HCT116 (cell line): ENCODE measurements around the gene CNNM3. TPM values are rescaled to one million over a fixed set of nuclear protein-coding genes. Genes with fewer than 3 reads are reported as not detected.
"Not testable (repeated sequence)": the region's sequence is repeated elsewhere in the genome, so short reads cannot be mapped to it uniquely, and the experiment has no call there.

ENCODE experiments used
- ATAC-seq: fragments of 200-7000 bp; cut with Tn5 transposase; 2 replicates; pipeline ENCODE4 v1.9.1; 2020; ENCODE audit warnings: mild to moderate bottlenecking, moderate library complexity
- BruUV-seq: library from RNA; stranded (reverse); fragments of 400-500 nt; replicated peaks from 2 replicates; lab custom pipeline; 2021; lab: Mats Ljungman, UMichigan
- CTCF ChIA-PET: fragments of 300-600 bp; sonication (Branson Sonifier 250); formaldehyde crosslinking; loops from one replicate; lab custom pipeline; 2021; ENCODE audit warnings: antibody characterized with exemption; lab: Charles Lee
- POLR2A ChIA-PET: fragments of 300-600, 350-600 bp; sonication (Branson Sonifier 250); formaldehyde crosslinking; loops from one replicate; lab custom pipeline; 2021; ENCODE audit warnings: antibody characterized with exemption; lab: Charles Lee
- RAD21 ChIA-PET, 2 experiments: fragments of 300-600 bp; sonication (Branson Sonifier 250); formaldehyde crosslinking; loops; one replicate each; lab custom pipeline; 2023; ENCODE audit warnings: low total read pairs in 2 of 2; ENCODE audit not compliant: uncharacterized antibody in 2 of 2, unreplicated experiment in 2 of 2, low non-redundant PET in 1 of 2; lab: Charles Lee
- DNase-seq: peaks from one replicate; pipeline ENCODE4 v3.0.0-alpha.2; 2010; ENCODE audit warnings: low read depth, low spot score
- H2AFZ ChIP-seq: fragments of 200-600 bp; shearing (Covaris generic), sonication (generic); 2 replicates; pipeline ENCODE4 v1.6.1; 2017; ENCODE audit warnings: low read depth, mixed run types, mixed read lengths, antibody characterized with exemption, low read length; ENCODE audit not compliant: poor library complexity, severe bottlenecking
- H3K27ac ChIP-seq: 2 replicates; pipeline ENCODE4 v1.5.1; 2012; ENCODE audit warnings: low read depth, low read length
- H3K27me3 ChIP-seq: fragments of 200-600 bp; sonication (generic); 2 replicates; pipeline ENCODE4 v1.6.1; 2016; ENCODE audit warnings: mixed run types, low read length, mixed read lengths; ENCODE audit not compliant: insufficient read depth
- H3K36me3 ChIP-seq, 2 experiments: fragments of 200-500 bp in 1 of 2; fragments of 200-600 bp in 1 of 2; sonication (Bioruptor generic) in 1 of 2; sonication (generic) in 1 of 2; 2 replicates each; pipeline versions ENCODE4 v1.5.1 to v1.6.1; 2014 to 2016; ENCODE audit warnings: low read length in 2 of 2, inconsistent platforms in 1 of 2, mixed read lengths in 1 of 2, mixed run types in 1 of 2; ENCODE audit not compliant: insufficient read depth in 2 of 2, control insufficient read depth in 1 of 2
- H3K4me1 ChIP-seq, 2 experiments: fragments of 200-600 bp in 1 of 2; sonication (generic) in 1 of 2; 2 replicates each; pipeline versions ENCODE4 v1.5.1 to v1.6.1; 2012 to 2017; ENCODE audit warnings: low read length in 2 of 2, inconsistent platforms in 1 of 2, mild to moderate bottlenecking in 1 of 2, mixed read lengths in 1 of 2, mixed run types in 1 of 2, moderate library complexity in 1 of 2; ENCODE audit not compliant: insufficient read depth in 2 of 2, control insufficient read depth in 1 of 2
- H3K4me2 ChIP-seq: fragments of 200-600 bp; sonication (generic); 2 replicates; pipeline ENCODE4 v1.6.1; 2017; ENCODE audit warnings: mixed run types, low read length, mixed read lengths
- H3K4me3 ChIP-seq, 2 experiments: fragments of 200-600 bp in 1 of 2; sonication (generic) in 1 of 2; replicated peaks in 1 of 2; 2 replicates each; pipeline ENCODE4 v1.5.1; 2011 to 2016; ENCODE audit warnings: low read length in 2 of 2, control low read depth in 1 of 2, low read depth in 1 of 2, mild to moderate bottlenecking in 1 of 2, mixed read lengths in 1 of 2, mixed run types in 1 of 2
- H3K79me2 ChIP-seq: fragments of 200-600 bp; sonication (generic); 2 replicates; pipeline ENCODE4 v1.6.1; 2017; ENCODE audit warnings: mild to moderate bottlenecking, mixed run types, low read length, moderate library complexity, mixed read lengths; ENCODE audit not compliant: insufficient read depth
- H3K9ac ChIP-seq: fragments of 200-600 bp; sonication (generic); 2 replicates; pipeline ENCODE4 v1.6.1; 2016; ENCODE audit warnings: low read length, mixed read lengths
- H3K9me2 ChIP-seq: fragments of 200-600 bp; sonication (generic), shearing (Covaris generic); 2 replicates; pipeline ENCODE4 v1.6.1; 2017; ENCODE audit warnings: mixed run types, mild to moderate bottlenecking, moderate library complexity; ENCODE audit not compliant: insufficient read depth
- H3K9me3 ChIP-seq, 2 experiments: fragments of 200-500 bp in 1 of 2; fragments of 200-600 bp in 1 of 2; sonication (Bioruptor generic) in 1 of 2; sonication (generic) in 1 of 2; 2 replicates each; pipeline ENCODE4 v1.6.1; 2014 to 2017; ENCODE audit warnings: low read length in 2 of 2, mixed read lengths in 2 of 2, inconsistent platforms in 1 of 2, low read depth in 1 of 2, mild to moderate bottlenecking in 1 of 2, mixed run types in 1 of 2, moderate library complexity in 1 of 2; ENCODE audit not compliant: control insufficient read depth in 1 of 2, insufficient read depth in 1 of 2
- H4K20me1 ChIP-seq: fragments of 200-600 bp; sonication (generic), shearing (Covaris generic); 2 replicates; pipeline ENCODE4 v1.6.1; 2017; ENCODE audit warnings: mixed run types, mild to moderate bottlenecking, moderate library complexity; ENCODE audit not compliant: insufficient read depth
- CBX3 ChIP-seq: IDR thresholded peaks from 2 replicates; pipeline ENCODE4 v1.6.1; 2012; ENCODE audit warnings: low read depth
- CEBPB ChIP-seq: IDR thresholded peaks from 2 replicates; pipeline ENCODE4 v1.6.1; 2012; ENCODE audit warnings: low read depth
- EGR1 ChIP-seq: IDR thresholded peaks from 2 replicates; pipeline ENCODE4 v1.6.1; 2012; ENCODE audit warnings: low read depth
- ELF1 ChIP-seq: IDR thresholded peaks from 2 replicates; pipeline ENCODE4 v1.6.1; 2012; ENCODE audit warnings: low read depth, borderline replicate concordance
- EZH2phosphoT487 ChIP-seq: fragments of 200-600 bp; IDR thresholded peaks from 2 replicates; pipeline ENCODE4 v1.6.1; 2018; ENCODE audit warnings: antibody characterized with exemption, borderline replicate concordance
- FOSL1 ChIP-seq: IDR thresholded peaks from 2 replicates; pipeline ENCODE4 v1.6.1; 2012; ENCODE audit warnings: low read depth
- JUND ChIP-seq: IDR thresholded peaks from 2 replicates; pipeline ENCODE4 v1.6.1; 2012
- POLR2A ChIP-seq: IDR thresholded peaks from 2 replicates; pipeline ENCODE4 v1.7.0; 2011; ENCODE audit warnings: borderline replicate concordance; ENCODE audit not compliant: insufficient read depth, insufficient read length; ENCODE audit errors: extremely low read depth
- POLR2AphosphoS5 ChIP-seq: IDR thresholded peaks from 2 replicates; pipeline ENCODE4 v1.6.1; 2011; ENCODE audit warnings: mild to moderate bottlenecking, low read depth, low read length, moderate library complexity
- RAD21 ChIP-seq: IDR thresholded peaks from 2 replicates; pipeline ENCODE4 v1.6.1; 2012; ENCODE audit warnings: low read depth, mild to moderate bottlenecking
- SIN3A ChIP-seq: IDR thresholded peaks from 2 replicates; pipeline ENCODE4 v1.6.1; 2012; ENCODE audit warnings: low read depth
- SP1 ChIP-seq: IDR thresholded peaks from 2 replicates; pipeline ENCODE4 v1.6.1; 2012; ENCODE audit warnings: low read depth
- SRF ChIP-seq: IDR thresholded peaks from 2 replicates; pipeline ENCODE4 v1.6.1; 2012; ENCODE audit warnings: low read depth
- TCF7L2 ChIP-seq: IDR thresholded peaks from 2 replicates; pipeline ENCODE4 v1.7.0; 2011; ENCODE audit warnings: borderline replicate concordance, inconsistent platforms; ENCODE audit not compliant: insufficient read depth, insufficient read length; ENCODE audit errors: extremely low read depth
- YY1 ChIP-seq: IDR thresholded peaks from 2 replicates; pipeline ENCODE4 v1.6.1; 2011; ENCODE audit warnings: low read length, low read depth, moderate library complexity, mild to moderate bottlenecking; ENCODE audit not compliant: insufficient replicate concordance; ENCODE audit errors: extremely low read depth
- intact Hi-C: fragments of 100-400 bp; cut with micrococcal nuclease; formaldehyde crosslinking; loops from 2 replicates; pipeline ENCODE4 v1.10.0; 2022
- total RNA-seq: library from RNA; stranded (reverse); gene quantifications from one replicate; pipeline ENCODE4 v1.2.1, GENCODE V29; 2021; ENCODE audit not compliant: unreplicated experiment
- TF ChIP-seq, protein P1 (sequence below): IDR thresholded peaks from 2 replicates; pipeline ENCODE4 v1.6.1; 2012
- TF ChIP-seq, protein P2 (sequence below): IDR thresholded peaks from 2 replicates; pipeline ENCODE4 v1.6.1; 2012
- TF ChIP-seq, protein P3 (sequence below): IDR thresholded peaks from 2 replicates; pipeline ENCODE4 v1.6.1; 2011; ENCODE audit warnings: mild to moderate bottlenecking, low read length, moderate library complexity; ENCODE audit not compliant: insufficient replicate concordance; ENCODE audit errors: extremely low read depth
- TF ChIP-seq, protein P4 (sequence below), 3 experiments: fragments of 200-600 bp in 1 of 3; sonication (generic) in 1 of 3; IDR thresholded peaks in 2 of 3; conservative IDR thresholded peaks in 1 of 3; 2 replicates each; pipeline ENCODE4 v1.5.1; 2012 to 2017; ENCODE audit warnings: low read depth in 2 of 3, low read length in 2 of 3, antibody characterized with exemption in 1 of 3, borderline replicate concordance in 1 of 3, control low read depth in 1 of 3, mild to moderate bottlenecking in 1 of 3, mixed read lengths in 1 of 3, mixed run types in 1 of 3, moderate library complexity in 1 of 3; ENCODE audit not compliant: insufficient read depth in 1 of 3

Gene CNNM3
- total RNA-seq, 1 experiment from 2014 or later = 31.1 TPM

DNA sequence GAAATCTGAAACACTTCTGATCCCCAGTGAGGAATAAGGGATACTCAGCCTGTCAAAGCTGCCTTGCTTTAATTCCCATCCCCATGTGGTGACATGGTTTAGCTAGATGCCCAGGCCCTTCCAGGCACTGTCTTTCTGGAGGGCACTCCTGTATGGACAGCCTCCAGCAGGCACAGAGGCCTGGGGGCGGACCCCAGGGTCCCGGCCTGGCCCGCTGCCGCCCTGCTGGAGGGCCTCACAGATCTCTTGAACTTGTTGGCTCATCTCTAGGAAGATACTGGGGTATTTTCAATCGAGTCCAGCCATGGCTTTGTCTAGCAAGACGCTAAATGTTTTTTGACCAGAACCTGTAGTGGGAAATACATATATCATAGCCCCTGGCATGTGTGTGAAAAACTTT is 21.0 kb upstream of the CNNM3 start:
- Histone ChIP-seq H3K4me3 (no peak overlapping the region), H3K27me3 (no peaks in the 10 kb centered on the region), H4K20me1 (no peaks in the 10 kb centered on the region), H3K9me3 (no peaks in the 10 kb centered on the region), H3K4me1 (no peaks in the 10 kb centered on the region), H3K4me2 (no peak overlapping the region), H3K79me2 (no peaks in the 10 kb centered on the region), H3K9me2 (no peaks in the 10 kb centered on the region), H3K9ac (no peak overlapping the region), H2AFZ (no peak overlapping the region), H3K27ac (no peak overlapping the region), H3K36me3 (no peaks in the 10 kb centered on the region)
- ChIA-PET RAD21 (no interaction called here), CTCF (no interaction called here), POLR2A (no interaction called here)
- ATAC-seq = no peak
- DNase-seq = no peak
- BruUV-seq = no TSS peak
- TF ChIP-seq SP1 (no peak), EGR1 (no peak), POLR2AphosphoS5 (no peak), JUND (no peak), CEBPB (no peak), EZH2phosphoT487 (no peak), TCF7L2 (no peak), SRF (no peak), ELF1 (no peak), POLR2A (no peak), SIN3A (no peak), CBX3 (no peak), FOSL1 (no peak), RAD21 (no peak), YY1 (no peak)
- TF ChIP-seq, protein P1, sequence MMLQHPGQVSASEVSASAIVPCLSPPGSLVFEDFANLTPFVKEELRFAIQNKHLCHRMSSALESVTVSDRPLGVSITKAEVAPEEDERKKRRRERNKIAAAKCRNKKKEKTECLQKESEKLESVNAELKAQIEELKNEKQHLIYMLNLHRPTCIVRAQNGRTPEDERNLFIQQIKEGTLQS = no peak
- TF ChIP-seq, protein P2, sequence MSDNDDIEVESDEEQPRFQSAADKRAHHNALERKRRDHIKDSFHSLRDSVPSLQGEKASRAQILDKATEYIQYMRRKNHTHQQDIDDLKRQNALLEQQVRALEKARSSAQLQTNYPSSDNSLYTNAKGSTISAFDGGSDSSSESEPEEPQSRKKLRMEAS = no peak
- TF ChIP-seq, protein P3, sequence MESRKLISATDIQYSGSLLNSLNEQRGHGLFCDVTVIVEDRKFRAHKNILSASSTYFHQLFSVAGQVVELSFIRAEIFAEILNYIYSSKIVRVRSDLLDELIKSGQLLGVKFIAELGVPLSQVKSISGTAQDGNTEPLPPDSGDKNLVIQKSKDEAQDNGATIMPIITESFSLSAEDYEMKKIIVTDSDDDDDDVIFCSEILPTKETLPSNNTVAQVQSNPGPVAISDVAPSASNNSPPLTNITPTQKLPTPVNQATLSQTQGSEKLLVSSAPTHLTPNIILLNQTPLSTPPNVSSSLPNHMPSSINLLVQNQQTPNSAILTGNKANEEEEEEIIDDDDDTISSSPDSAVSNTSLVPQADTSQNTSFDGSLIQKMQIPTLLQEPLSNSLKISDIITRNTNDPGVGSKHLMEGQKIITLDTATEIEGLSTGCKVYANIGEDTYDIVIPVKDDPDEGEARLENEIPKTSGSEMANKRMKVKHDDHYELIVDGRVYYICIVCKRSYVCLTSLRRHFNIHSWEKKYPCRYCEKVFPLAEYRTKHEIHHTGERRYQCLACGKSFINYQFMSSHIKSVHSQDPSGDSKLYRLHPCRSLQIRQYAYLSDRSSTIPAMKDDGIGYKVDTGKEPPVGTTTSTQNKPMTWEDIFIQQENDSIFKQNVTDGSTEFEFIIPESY = no peak
- TF ChIP-seq, protein P4, sequence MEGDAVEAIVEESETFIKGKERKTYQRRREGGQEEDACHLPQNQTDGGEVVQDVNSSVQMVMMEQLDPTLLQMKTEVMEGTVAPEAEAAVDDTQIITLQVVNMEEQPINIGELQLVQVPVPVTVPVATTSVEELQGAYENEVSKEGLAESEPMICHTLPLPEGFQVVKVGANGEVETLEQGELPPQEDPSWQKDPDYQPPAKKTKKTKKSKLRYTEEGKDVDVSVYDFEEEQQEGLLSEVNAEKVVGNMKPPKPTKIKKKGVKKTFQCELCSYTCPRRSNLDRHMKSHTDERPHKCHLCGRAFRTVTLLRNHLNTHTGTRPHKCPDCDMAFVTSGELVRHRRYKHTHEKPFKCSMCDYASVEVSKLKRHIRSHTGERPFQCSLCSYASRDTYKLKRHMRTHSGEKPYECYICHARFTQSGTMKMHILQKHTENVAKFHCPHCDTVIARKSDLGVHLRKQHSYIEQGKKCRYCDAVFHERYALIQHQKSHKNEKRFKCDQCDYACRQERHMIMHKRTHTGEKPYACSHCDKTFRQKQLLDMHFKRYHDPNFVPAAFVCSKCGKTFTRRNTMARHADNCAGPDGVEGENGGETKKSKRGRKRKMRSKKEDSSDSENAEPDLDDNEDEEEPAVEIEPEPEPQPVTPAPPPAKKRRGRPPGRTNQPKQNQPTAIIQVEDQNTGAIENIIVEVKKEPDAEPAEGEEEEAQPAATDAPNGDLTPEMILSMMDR (IDR thresholded peaks at IDR 0.05 in 2 of 3, conservative IDR thresholded peaks at IDR 0.05 in 1 of 3; ENCODE audit: borderline replicate concordance in 1 of 3, insufficient read depth in 1 of 3, low read depth in 2 of 3, low read length in 2 of 3) = no peak
- intact Hi-C loops = no loop called here

DNA sequence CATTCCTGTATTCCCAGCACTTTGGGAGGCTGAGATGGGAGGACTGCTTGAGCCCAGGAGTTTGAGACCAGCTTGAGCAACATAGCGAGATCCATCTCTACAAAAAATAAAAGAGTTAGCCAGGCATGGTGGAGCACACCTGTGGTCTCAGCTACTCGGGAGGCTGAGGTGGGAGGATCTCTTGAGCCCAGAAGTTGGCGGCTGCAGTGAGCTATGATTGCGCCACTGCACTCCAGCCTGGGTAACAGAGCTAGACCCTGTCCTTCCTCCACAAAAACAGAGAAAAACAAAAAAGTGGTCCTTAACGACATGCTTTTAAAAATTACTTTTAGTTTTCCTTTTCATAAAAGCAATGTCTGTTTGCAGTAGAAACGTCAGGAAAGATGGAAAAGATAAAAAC is 19.6 kb upstream of the CNNM3 start:
- ATAC-seq, H3K4me1 ChIP-seq, POLR2A ChIA-PET, H3K9me3 ChIP-seq, H3K27me3 ChIP-seq, CTCF ChIA-PET, H3K27ac ChIP-seq, H3K4me2 ChIP-seq, H3K79me2 ChIP-seq, H4K20me1 ChIP-seq, H3K4me3 ChIP-seq, H2AFZ ChIP-seq, H3K9ac ChIP-seq, H3K36me3 ChIP-seq, RAD21 ChIA-PET, H3K9me2 ChIP-seq, BruUV-seq, intact Hi-C loops, DNase-seq: not testable (repeated sequence)
